Kidney capillary endothelial cell (primary cell): ENCODE measurements around the gene CTIF.

Experiments used
- DNase-seq: peaks from one replicate; pipeline ENCODE4 v3.0.0-alpha.2; 2018; ENCODE audit warnings: low spot score

CTIF gene

DNA sequence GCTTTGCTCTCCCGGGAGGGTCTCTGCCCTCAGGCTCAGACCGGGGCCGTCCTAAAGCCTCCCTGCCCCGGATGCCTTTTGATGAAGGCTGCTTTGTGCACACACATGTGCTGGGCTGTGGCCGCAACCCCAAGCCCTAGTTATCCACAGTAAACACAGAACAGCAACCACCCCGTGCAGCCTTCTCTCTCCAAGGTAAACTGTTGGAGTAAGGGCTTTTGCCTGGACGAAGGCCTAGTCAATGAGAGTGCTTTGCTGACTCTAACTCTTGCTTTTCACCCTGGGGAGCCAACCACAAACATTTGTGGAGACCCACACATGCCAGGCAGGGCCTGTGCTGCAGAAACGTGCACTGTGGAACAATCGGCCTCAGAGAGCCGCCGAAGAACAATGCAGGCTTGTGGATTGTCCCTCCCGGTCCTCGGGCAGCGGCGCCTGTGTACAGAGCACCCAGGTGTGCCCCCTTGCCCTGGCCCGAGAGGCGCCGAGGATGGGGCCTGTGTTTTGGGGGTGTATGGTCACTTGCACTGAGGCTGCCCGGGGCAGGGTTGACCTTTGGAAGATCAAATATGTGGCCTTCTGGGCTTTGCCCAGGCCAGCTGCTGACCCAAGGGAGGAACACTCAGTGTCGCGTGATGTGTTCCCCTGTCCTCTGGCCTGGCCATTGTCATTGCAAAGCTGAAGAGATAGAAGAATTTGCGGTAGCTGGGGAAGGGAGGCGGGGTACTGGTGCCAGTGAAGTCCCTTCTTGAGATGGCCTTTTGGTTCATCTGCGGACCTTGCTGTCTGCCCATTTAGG, 37.0 kb downstream of the CTIF start:
- DNase-seq = no peak

DNA sequence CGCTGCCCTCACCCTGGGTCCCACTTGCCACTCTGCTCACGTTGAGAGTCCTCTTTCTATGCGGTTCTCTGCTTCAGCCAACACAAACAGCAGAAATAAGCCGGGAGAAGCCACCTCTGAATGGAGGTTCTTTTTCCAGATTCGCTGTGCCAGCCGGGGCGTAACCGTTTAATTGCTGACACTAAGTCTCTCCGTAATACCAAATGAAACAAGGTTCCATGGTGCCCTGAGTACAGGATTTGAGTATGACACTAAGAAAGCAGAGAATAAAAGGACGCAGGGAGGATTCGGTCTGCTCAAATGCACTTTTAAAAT, 37.6 kb downstream of the CTIF start:
- no peak for DNase-seq

DNA sequence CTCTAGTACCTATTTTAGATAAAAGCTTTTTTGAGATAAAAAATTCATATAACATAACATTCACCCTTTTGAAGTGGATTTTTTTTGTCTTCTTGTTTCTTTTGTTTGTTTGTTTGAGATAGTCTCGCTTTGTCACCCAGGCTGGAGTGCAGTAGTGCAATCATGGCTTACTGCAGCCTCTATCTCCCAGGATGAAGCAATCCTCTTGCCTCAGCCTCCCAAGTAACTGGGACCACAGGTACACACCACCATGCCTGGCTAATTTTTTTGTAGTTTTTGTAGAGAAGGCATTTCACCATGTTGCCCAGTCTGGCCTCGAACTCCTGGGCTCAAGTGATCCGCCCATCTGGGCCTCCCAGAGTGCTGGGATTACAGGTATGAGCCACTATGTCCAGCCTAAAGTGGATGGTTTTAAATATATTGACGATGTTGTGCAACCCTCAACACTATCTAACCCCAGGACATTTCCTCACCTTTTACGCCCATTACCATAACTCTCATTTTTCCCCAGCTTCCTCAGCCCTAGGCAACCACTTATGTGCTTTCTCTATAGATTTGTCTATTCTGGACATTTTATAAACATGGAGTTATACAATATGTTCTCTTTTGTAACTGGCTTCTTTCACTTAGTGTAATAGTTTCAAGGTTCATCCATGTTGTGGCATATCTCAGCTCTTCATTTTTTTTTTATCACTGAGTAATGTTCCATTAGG, 38.8 kb downstream of the CTIF start:
- DNase-seq = no peak

DNA sequence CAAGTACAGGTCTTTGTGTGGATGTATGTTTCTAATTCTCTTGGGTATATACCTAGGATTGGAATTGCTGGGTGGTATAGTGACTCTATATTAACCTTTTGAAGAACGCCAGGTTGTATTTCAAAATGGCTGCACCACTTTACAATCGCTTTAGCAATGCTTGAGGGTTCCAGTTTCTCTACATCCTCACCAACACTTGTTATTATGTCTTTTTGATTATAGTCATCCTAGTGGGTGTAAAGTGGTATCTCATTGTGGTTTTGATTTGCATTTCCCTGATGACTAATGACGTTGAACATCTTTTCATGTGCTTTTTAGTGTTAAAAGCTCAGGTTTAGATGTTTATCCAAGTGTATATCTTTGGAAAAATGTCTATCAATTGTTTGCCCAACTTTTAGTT, 39.5 kb downstream of the CTIF start:
- no peak for DNase-seq

DNA sequence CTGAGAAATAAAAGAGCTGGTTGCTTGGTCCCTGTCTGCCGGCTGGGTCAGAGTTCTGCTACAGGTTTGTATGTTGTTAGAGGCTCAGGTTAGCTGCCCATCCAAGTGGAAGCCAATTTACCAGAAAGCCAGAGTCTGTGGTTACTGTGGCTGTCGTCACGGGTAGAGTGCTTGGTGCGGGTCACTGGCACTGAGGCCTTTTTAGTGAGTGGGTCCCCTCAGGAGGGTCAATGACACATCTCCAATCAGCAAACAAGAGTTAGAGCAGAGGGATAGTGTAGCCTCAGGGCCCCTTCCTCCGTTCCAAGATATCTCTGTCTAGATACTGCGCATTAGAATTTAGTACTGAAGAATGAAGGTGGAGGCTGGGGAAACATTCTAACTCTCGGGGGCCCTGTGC, 41.2 kb downstream of the CTIF start:
- DNase-seq = no peak

DNA sequence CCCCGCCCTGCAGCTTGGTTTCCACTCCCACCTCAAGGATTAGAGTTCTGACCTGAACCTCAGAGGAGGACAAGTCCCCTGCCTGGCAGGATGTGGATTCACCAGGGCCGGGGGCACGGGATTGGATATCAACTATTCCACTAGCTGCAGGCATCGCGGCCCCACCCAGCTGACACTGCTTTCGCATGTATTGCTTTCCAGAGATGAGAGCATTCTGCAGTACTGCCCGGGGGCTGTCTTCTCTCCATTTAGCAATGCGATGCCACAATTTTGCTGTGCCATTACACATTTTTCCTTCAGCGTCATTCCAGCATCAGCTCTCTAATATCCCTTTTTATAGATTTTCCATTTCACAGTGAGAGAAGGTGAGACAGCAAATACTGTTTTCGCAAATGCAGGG, 42.0 kb downstream of the CTIF start:
- no peak for DNase-seq

DNA sequence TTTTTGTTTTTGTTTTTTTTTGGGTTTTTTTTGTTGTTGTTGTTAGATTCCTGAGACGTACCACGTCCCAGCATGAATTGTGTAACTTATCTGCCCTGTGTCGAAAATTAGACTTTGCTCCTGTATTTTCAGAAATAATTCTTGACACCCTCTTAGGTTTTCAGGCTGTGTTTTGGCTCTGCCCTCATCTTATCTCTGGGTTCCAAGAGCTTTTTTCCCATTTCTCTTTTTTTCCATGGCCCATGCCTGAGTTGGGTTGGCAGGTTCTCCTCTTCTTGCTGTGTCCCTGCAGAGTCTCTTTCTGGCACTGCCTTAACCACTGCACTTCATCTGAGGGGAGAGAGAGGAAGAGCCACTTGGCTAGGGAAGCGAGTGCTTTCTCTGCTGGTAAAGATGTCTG, 42.4 kb downstream of the CTIF start:
- no peak for DNase-seq

DNA sequence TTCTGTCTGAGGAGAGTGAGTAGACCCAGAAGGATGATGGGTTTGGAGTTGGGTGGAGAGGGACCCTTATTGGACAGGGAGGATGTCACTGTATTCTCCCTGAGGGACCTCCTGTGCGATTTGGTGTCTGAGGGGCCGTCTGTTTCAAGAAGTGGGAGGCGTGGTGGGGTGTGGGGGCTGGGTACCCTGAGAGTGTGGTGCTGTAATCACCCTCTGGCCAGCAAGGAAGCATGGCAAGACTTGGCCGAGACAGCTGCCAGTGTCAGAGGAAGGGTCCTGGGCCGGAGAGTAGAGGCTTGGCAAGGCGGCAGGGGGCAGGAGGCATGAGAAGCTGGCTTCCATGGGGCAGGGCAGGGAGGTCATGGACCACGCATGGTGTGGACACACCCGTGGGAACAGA, 43.1 kb downstream of the CTIF start:
- DNase-seq = no peak

DNA sequence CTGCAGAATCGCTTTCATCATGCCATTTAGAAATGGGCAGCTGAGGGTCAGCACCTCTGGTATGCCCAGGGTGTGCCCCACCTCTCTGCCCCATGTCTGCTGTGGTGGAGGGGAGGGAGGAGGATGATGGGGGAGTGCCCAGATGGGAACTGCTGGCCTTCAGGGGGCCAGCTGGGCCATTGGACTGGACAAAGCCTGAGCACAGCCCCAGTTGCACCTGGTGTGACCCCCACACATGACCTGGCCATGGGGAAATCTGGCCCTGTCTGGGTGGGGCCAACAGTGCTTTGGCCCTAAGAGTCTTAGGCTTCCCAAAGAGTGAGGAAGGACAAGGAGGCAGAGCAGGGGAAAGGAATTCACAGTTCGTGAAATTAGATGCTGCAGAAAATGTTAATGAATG, 44.1 kb downstream of the CTIF start:
- no peak for DNase-seq

DNA sequence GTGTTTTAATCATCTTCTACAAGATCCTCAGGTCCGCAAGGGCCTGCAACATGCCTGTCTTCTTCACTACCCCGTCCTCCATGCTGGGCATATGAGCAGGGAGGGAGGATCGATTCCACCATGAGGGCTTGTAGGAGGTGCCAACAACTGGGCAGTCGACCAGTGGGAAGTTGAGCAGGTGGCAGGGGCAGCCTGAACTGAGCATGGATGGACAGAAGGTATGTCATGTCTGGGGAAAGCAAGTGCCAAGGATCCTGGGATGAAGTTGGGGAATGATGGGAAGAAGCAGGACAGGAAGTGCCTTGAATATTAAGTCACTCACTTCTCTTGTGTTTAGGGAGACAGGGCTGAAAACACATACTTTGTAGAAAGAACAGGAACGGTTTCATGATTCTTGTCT, 44.7 kb downstream of the CTIF start:
- DNase-seq = no peak

DNA sequence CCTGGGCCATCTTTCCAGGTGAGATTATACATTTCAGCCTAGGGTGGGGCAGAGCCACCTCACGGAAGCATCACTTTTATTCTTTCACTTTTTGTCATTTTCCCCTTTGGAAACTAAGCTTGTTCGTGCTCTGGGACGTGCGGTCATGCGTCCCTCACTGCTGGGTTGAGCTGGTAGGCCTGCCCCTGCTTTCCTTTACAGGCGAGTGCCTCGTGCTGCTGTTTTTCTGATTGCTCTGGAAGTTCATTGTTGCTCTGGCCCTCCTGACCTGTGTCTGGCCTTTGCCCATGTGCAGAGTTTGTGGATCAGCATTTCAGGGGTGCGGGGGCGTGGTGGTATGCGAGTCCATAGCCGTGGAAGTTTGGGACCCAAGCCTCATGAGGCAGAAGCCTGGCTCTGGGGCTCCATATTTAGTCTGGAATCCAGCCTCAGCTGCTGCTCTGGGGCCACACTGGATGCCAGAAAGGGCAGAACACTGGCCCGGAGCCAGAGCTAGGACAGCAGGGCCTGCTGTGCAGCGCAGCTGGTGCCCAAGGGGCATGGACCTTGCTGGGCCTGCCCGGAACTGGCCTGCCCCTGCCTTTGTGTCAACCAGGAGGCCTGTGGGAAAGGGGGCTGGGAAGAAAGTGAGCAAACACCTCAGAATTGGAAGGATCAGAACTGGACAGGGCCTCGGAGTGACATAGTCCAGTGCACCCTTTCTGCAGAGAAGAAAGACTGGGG, 51.1 kb downstream of the CTIF start:
- DNase-seq = no peak

DNA sequence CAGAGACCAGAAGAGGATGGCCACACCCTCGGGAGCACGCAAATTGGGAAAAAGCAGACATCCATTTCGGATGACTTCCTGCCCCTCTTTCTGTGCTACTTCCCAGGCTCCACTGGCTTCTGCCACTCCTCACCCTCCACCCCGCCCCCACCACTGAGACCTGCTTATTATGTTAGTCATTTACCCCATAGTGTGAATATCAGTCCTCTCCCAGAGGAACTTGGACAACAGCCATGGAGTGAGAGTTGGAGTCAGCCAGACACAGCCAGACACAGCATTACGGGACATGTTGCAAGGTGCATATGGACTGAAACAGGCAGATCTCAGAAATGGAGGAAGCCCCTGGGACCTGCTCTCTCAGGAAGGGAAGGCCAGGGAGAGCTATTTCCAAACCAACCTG, 51.8 kb downstream of the CTIF start:
- DNase-seq = no peak

DNA sequence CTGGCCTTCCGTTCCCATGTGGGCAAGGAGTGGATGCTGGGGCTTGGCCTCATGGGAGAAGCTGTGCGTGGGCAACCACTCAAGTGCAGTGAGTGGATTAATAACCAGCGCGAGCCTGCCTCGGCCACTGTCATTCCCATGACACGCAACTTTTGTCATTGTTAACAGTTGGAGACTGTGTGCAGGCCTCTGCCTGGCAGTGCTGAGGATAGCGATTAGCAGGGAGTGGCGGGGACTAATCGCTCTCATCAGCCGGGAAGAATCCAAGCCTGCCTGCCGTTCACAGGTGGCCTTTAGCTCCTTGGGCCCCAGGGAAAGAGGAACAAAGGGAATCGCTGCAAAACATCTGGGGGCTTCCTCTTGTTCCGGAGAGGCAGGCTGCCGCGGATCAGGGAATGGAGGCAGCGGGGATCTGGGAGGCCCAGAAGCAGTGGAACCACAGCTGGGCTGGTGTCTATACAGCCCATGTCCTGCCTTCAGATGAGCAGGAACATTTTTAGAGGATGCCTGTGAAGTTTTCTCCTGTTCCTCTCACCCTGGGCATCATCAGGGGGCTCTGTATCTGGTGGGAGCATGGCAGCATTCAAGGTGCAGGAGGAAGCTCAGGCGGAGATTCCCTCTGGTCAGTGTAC, 53.8 kb downstream of the CTIF start:
- DNase-seq = no peak

DNA sequence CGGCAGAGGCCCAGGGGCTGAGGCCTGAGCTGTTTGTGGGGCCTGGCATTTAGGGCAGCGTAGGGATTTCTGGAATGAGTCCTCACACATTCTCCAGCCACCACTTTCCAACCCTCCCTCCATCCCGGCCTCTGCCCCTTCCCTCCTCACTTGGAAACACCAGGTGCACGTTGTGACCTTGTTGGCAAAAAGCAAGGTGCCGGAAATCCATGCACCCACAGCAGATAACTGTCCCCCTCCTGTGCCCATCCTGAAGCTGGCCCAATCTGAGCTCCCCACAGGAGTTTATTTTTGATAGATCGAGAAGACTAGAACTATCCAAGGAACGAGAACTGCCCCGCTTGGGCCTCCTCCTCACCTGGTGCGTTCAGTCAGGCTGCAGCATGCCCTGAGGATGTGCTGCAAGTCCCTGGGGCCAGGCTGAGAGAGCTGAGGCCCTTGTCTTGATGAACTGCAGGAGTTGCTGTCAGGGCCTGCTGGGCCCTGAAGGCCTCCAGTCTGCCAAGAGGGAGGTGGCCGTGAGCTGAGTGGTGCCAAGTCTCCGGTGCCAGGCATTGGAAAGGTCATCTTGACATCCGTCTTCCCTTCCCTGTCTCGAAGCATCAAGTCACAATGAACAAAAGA, 55.8 kb downstream of the CTIF start:
- no peak for DNase-seq

DNA sequence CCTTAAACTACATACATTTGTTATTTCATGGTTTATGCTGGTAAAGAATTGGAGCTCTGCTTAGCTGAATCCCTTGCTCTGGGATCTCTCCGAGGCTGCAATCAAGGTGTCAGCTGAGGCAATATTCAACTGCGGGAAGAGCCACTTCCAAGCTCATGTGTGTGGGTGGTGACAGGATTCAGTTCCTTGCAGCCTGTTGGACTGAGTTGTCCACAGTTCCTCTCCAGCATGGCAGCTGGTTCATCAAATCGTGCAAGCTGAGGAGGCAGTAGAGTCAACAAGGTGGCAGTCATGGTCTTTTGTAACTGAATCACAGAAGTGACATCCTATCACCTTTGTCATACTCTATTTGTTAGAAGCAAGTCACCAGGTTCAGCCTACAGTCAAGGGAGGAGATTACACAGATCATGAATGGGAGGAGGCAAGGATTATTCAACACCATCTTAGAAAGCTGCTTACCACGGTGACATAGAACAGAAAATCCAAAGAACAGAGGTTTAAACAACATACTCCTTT, 56.9 kb downstream of the CTIF start:
- no peak for DNase-seq

DNA sequence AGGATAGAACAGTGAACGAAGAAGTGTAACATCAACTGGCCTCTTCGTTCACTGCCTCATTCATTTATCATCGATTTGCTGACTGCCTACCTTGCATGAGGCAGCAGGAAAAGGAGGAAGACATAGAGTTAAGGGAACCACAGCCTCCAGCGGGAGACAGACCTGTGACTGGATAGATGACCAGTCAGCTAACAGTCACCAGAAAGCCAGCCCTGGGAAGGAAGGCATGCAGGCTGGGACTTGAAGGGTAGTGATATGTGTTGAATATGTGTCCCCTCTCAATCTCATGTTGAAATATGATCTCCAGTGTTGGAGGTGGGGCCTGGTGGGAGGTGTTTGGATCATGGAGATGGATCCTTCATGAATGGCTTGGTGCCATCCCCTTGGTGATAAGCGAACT, 58.3 kb downstream of the CTIF start:
- no peak for DNase-seq

DNA sequence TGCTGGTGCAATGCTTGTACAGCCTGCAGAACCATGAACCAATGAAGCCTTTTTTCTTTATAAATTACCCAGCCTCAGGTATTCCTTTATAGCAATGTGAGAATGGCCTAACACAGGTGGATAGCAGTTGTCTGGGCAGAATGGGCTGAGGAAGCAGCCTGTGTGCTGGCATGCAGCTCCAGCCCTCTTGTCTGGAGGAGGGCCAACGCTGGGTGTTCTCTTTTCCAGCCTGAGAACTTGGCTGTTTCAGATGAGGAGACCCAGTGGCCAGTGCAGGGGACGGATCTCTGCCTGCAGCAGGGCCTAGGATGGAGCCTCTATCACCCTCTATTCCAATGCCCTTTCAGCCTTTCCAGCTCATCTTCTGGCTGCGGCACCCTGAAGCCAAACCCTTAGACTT, 58.8 kb downstream of the CTIF start:
- DNase-seq = no peak

DNA sequence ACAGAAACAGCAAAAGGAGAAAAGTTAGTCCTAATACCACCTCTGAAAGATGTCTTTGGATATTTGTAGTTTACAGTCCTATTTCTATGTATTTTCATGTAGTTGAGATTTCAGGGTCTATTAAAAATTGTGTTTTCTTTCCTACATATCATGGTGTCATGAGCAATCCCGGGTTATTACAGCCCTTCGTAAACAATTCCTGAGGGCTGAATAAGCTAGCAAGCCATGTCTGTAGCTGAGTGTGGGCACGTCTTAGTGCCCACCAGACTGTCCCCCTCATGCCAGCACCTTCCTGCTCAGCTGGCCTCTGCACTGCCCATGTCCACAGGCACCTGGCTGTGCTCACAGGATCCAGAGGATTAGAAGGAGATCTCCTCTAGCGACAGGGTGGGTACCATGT, 60.6 kb downstream of the CTIF start:
- DNase-seq = no peak

DNA sequence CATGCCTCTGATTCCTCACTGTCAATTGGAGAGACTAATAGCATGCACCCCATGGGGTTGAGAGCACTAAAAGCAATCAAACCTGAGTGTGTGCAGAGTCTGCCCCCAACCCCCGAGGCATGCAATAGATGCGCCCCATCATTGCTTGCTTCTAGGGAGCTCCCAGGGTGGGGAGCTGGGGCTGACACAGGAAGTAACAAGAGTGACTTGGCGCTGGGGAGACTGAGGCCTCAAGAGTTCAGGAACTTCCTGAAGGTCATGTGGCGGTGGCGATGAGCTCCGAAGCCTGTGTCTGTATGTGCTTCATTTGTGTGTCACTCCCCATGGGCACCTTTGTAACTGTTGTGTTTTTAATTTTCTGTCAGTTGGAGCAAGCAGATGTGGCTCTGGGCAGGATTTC, 61.2 kb downstream of the CTIF start:
- DNase-seq = no peak

DNA sequence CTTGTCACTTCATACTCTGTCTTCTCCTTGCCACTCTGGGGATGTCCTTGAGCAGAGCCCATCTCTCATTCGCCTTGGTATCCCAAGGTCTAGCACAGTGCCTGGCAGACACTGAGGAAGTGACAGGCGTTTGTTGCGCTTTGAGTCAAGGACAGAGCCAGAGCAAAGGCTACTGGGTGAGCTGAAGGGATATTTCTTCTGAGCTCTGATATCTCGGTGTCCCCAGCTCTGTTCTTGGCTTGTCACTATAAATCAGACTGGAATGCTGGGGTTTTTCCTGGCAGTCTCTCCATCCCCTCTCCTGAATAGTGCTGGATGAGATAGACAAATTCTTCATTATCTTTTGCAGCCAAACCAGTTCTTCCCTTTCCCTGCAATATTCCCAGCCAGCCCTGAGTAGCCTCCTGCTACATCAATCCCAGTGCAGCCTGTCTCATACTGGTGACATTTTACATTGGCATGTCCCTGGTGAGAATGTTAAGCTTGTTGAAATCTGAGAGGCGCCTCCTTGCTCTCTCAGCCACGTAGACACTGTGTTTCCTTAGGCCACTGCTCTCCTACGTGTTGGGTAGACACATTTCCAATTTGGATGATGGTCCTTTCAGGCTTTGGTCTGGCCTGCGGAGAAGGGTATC, 61.7 kb downstream of the CTIF start:
- no peak for DNase-seq

DNA sequence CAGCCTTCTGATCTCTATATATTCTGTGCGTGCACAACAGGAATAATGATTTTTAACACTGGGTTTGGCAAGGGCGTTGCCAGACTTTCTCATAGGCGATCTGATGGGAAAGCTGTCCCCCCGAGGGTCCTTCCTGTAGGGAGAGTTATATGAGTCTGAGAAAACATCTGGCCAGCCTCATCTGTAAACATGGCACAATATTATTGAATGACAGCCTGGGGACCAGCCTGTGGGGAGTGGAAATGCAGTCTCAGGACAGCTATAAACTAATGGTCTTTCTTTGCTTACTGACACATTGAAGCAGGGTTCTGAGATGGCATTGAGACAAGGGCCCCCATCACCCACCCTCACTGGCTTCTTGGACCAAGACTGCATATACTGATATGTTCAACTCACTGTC, 62.5 kb downstream of the CTIF start:
- DNase-seq = no peak
